ENCODE data around the gene DDX47.
"Not testable (repeated sequence)": the region's sequence is repeated elsewhere in the genome, so short reads cannot be mapped to it uniquely, and the experiment has no call there.

Gene DDX47

DNA sequence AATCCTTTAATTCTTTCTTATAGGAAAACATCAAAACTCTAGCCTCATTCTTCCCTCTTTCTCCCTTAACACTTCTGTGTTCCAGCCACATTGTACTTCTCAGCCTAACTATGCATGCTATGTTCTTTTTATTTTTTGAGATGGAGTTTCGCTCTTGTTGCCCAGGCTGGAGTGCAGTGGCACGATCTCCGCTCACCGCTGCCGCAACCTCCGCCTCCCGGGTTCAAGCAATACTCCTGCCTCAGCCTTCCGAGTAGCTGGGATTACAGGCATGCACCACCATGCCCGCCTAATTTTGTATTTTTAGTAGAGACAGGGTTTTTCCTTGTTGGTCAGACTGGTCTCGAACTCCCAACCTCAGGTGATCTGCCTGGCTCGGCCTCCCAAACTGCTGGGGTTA, 7.2 kb downstream of the DDX47 start:
- DNase-seq, result not testable (repeated sequence)

DNA sequence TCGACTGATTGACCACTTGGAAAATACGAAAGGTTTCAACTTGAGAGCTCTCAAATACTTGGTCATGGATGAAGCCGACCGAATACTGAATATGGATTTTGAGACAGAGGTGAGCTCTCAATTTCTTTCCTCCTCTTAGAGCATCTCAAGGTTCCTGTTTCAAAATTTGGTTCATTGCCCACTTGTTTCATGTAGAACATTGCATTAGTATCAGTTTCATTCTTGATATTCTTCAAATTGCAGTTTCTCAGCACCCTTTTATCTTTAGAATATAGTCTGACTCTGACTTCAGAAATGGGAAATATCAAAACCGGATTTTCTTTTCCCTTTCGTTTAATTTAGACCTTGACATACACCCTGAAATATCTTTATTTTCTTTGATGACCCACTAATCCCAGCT, 8.8 kb downstream of the DDX47 start:
- DNase-seq, result no peak

DNA sequence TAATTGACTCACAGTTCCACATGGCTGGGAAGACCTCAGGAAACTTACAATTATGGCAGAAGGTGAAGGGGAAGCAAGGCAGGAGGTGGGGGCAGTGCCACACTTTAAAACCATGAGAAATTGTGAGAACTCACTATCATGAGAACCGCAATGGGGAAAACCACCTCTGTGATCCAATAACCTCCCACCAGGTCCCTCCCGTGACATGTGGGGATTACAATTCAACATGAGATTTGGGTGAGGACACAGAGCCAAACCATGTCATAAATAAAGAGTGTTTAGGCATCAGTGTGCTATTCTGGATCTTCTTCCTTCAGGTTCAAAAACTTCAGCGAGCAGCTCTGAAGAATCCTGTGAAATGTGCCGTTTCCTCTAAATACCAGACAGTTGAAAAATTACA, 9.7 kb downstream of the DDX47 start:
- no peak for DNase-seq

DNA sequence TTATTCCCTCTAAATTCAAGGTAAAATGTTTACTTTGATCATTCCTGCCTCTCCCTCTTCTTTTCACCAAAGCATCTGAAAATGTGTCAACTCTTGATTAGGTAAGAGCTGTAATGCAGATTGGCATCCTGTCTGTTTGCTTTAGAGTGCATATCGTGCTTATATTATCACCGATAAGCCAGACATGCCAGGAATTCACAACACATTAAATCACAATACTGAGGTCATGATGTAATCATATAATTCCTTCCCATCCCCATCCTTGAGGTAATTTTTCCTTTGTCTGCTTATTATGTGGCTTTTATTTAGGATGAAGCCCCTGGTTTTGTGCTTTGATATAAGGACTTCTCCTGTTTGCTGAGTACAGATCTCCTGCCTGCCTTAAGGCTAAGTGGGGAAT, 10.2 kb downstream of the DDX47 start:
- DNase-seq, result no peak

DNA sequence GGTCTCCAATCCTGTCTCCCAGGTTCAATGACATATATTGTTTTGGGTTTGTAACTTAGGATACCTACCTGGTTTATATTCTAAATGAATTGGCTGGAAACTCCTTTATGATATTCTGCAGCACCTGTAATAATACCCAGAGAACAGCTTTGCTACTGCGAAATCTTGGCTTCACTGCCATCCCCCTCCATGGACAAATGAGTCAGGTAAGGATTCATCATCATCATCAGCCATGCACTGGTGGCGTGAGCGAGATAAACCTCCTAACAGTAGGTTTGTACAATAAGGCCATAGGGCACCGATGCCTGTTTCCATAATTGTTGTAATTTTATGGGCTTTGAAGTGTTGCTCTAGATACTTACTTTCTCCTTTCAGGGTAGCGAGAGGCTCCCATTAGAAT, 10.7 kb downstream of the DDX47 start:
- DNase-seq, result no peak

DNA sequence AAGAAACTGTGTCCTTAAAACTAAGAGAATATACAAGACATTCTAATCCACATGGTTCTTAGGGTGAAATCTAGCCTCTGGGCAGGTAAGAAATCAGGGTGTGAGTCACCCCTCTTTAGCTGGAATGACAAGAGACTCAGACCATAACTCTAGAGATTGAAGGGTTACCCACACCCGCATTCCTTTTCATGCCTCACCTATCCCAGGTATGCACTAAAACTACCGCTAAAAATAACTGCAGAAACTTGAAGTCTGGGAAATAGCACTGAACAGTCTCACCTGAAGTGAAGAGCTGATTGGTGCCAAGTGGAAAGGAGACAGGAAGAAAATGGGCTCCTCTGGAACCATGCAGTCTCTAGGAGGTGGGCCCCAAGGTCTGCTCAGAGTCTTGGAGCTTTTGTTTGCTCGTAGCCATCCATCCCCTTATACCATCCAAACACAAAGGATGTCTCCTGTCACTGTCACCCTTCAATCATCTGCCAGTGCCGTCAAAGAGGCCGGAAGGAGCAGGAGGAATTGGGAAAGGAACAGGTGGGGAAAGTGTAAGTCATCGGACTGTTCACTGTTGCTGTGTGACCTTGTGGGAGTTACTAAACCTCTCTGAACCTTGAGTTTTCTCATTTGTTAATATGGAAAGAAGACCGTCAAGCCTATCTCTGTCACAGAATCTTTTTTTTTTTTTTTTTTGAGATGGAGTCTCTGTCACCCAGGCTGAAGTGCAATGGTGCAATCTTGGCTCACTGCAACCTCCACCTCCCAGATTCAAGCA, 22.4 kb downstream of the DDX47 start:
- DNase-seq, result no peak

DNA sequence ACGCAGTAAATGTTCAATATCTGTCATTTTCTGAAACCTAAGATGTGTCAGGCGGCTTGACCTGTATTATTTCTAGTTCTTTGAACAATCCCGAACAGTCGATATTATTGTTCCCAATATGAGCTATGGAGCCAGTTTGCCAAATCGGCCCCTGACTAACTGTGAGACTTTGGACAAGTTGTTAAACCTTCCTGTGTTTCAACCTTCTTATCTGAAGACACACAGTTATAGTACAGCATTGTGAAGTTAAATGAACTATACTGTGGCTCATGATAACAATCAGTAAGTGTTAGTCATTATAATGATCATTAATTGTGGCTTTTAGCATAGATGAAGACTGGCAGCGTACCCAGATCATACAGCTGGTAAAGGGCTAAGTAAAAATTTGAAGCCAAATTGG, 23.4 kb downstream of the DDX47 start:
- no peak for DNase-seq

DNA sequence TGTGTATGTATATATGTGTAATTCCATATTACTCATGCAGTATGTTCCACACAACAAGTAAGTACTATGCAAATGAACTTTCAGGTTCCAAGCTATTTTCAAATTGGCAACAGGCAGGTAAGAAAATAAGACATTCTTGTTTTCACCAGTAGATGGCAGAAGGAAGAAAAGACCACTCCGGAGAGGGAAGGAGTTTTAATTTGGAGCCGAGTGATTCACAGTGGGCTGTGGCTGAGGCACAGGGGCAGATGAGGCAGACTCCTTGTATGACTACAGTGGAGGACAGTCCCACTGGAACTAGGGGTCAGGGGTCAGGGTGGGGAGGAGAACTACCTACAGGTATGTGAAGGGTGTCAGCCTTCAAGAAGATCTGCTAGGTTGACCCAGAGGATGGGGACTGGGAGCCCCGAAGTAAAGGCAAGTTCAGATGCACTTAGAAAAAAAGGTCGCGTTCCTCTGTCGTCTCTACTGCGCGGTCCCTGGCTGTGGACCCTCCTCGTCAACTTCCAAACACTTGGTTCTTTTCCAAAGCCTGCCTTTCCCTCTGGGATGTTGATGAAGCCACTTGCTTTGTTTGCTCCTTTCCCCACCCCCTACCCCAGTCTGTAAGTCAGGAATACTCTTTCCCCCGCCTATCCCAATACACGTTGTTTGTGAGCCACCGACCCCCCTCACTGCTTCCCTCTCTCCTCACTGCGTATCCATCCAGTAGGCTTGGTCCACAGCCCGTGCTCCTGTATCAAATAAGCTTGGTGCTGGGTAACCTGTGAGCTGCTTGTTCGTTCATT, 24.1 kb downstream of the DDX47 start:
- DNase-seq, result peak in 9 of 56 donors; percentile 1 to 33 (median 4)

DNA sequence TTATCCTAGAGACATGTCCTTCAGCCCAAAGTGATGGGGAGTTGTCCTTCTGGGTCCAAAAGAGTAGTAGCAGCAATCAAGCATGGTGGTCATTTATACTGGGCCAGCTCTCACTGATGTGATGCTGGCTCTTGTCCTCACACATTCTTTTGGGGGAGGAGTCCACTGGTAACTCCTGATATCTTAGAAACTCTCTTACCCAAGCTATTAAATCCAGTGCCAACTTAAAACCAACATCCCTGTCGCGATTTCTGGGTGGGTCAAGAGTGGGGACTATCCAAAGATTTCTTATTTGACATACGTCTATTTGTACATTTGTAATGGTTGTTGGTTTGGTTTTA, 24.6 kb downstream of the DDX47 start:
- DNase-seq, result no peak

DNA sequence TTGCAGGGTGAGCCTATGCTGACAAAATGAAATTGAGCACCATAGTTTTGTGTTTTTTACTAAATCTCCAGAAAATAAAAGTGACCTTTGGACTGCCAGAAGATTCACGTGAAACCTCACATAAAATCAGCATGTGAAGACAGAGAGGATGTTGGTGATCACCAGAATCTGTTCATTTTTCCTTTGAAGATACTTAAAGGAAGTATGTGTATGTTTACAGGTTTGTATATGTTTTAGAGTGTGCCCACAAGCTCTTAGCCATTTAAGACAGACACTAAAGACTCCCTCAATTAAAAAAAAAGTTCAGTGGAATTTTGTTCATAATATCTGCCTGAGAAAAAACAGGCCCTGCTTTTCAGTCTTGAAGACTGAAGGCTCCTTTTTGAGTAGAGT, 25.9 kb downstream of the DDX47 start:
- no peak for DNase-seq

DNA sequence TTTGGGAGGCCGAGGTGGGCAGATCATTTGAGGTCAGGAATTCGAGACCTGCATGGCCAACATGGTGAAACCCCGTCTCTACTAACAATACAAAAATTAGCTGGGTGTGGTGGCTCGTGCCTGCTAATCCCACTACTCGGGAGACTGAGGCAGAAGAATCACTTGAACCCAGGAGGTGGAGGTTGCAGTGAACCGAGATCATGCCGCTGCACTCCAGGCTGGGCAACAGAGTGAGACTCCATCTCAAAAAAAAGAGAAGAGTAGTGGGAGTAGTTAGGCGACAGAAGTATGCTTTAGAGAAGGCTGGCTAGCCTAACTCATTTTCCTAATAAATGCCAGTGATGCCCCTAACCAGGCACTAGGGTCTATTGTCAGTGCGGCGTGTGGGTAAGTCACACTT, 26.3 kb downstream of the DDX47 start:
- DNase-seq, result not testable (repeated sequence)

DNA sequence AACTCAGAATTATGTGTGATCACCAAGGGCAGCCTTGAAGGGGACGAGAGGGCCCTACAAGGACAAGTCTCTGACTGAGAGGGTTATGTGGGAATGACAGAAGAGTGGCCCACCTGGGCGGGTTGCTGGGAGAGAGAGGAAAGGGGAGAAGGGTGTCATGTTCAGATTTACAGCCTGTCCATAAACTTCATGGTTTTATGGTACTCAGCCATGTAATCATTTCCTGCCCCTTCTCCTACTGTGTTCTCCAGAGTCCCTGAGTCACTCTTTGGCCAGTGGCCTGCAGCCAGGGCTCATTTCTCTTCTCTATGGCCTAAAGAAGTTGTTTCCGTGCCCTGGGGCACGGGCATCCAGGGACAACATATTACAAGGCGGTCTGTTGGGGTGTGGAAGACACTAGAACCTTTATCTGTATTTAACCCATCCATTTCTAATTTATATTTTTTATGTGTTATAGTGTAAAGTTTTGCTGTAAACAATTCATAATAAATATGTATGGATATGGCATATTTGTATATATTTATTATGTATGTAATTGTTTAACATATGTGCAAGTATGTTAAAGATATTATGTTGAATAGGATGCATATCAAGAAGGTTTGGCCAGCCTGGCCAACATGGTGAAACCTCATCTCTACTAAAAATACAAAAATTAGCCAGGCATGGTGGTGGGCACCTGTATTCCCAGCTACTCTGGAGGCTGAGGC, 26.9 kb downstream of the DDX47 start:
- no peak for DNase-seq

DNA sequence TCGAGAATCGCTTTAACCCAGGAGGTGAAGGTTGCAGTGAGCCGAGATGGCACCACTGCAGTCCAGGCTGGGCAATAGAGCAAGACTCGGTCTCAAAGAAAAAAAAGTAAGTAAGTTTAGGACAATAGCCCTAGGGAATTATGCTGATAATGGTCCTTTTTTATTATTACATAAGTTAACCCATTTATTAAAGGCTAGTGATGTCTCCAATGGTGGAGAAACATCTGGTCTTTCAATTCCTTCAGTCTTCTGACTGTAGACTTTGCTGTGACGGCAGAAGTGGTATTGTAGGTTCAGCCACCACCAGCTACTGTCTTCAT, 27.4 kb downstream of the DDX47 start:
- DNase-seq, result no peak

DNA sequence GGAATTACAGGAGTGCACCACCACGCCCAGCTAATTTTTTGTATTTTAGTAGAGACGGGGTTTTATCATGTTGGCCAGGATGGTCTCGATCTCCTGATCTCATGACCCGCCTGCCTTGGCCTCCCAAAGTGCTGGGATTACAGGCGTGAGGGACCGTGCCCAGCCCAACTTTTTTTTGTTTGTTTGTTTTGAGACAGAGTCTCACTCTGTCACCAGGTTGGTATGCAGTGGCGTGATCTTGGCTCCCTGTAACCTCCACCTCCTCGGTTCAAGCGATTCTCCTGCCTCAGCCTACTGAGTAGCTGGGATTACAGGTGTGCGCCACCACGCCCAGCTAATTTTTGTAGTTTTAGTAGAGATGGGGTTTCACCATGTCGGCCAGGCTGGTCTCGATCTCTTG, 28.3 kb downstream of the DDX47 start:
- not testable (repeated sequence) for DNase-seq

DNA sequence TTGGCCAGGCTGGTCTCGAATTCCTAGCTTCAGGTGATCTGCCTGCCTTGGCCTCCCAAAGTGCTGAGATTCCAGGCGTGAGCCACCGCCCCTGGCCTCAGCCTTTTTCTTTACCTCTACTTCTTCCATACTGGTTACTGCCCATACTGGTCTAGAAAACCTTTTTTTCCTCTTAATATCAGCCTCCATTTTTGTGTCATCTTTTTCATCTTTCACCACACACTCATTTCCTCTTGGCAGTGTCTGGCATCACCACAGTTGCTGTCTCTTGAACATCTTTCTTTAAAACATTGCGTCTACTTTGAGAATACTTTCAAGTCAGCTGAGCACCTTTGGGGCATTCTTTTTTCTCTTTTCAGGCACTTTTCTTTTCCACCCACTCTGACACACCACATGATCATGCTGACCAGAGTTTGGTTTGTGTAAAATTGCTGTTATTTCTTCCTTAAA, 32.7 kb downstream of the DDX47 start:
- DNase-seq, result no peak

DNA sequence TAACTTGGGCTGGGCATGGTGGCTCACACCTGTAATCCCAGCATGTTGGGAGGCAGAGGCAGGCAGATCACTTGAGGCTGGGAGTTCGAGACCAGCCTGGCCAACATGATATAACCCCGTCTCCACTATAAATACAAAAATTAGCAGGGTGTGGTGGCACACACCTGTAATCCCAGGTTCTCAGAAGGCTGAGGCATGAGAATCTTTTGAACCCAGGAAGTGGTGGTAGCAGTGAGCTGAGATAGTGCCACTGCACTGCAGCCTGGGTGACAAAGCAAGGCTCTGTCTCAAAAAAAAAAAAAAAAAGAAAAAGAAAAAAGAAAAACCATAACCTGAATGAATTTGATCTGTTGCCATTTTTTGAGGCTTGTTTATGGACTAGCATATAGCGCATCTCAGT, 33.6 kb downstream of the DDX47 start:
- DNase-seq, result not testable (repeated sequence)

DNA sequence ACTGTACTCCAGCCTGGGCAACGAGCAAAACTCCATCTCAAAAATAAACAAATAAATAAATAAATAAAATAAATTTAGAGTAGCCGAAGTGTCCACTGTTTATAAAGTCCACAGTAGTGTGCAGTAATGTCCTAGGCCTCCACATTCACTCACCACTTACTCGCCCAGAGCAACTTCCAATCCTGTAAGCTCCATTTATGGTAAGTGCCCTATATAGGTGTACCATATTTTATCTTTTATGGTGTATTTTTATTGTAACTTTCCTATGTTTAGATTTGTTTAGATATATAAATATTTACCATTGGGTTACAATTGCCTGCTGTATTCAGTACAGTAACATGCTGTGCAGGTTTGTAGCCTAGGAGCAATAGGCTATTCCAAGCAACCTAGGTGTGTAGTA, 40.3 kb downstream of the DDX47 start:
- no peak for DNase-seq

DNA sequence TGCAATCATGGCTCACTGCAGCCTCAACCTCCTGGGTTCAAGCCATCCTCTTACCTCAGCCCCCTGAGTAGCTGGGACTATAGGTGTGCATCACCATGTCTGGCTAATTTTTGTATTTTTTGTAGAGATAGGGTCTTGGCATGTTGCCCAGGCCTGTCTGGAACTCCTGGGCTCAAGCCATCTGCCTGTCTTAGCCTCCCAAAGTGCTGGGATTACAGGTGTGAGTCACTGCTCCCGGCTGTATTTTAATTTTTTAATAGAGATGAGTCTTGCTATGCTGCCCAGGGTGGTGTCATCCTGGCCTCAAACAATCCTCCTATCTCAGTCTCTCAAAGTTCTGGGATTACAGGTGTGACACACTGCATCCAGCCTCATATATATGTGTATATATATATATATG, 46.5 kb downstream of the DDX47 start:
- DNase-seq, result no peak

DNA sequence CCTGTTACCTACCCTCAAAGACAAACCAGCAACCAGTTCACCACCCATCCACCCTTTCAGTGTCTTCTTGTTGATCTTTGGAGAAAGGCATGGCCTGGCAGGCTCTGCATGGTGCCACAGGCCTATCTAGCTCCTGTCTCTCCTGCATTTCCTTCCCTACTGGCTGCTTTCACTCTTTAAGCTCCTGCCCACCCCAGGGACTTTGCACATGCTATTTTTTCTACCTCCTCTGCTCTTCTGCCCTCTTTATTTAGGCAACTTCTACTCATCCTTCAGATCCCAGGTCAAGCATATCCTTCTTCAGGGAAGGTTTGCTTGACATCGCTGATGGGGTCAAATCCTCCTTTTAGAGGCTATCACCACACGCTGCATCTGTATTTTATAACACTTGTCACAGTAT, 51.1 kb downstream of the DDX47 start:
- DNase-seq, result no peak

DNA sequence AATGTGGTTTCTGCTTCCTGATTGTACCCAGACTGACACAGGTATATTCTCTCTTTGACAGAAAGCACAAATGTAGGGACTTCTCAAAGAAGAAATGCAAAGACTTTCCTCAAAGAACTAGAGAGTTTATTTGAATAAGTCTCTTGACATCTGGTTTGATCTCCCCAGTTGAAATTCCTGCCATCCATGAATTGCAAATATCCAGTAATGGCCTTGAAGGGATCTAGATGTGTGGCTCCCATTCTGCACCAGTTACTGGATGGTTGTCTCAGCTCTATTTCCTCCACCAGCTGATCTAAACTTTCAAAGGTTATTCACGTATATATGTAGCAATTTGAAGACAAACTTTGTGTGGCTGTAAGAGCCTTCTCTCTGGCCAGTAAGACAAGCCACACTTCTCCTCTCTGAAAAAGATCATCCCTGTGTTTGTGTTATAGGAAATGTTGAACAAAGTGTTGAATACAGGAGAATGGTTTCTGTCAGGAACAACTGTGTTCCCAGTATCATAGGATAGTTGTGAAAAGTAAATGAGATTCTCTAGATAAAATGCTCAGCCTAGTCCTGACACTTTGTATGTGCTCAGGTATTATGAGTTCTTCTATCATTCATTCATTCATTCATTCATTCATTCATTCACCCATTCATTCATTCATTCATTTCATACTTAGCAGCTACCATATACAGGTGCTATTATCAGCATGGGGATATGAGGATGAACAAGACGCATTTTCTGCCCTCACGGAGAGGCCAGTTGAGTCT, 55.5 kb downstream of the DDX47 start:
- no peak for DNase-seq

DNA sequence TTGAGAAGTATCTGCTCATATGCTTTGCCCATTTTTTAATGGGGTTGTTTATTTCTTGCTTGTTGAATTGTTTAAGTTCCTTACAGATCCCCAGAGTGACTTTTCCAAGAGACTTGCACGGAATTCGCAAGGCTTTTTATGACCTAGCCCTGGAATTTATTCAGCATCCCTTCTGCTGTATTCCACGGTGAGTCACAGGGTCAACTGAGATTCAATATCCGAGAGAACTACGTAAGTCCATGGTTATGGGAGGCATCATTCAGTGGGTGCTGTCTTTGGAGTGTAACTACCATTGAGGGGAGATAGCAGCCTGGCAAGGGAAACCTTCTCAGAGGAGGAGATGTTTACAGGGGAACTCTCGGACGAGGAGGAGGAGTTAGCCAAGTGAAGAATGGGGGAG, 57.3 kb downstream of the DDX47 start:
- DNase-seq, result no peak

DNA sequence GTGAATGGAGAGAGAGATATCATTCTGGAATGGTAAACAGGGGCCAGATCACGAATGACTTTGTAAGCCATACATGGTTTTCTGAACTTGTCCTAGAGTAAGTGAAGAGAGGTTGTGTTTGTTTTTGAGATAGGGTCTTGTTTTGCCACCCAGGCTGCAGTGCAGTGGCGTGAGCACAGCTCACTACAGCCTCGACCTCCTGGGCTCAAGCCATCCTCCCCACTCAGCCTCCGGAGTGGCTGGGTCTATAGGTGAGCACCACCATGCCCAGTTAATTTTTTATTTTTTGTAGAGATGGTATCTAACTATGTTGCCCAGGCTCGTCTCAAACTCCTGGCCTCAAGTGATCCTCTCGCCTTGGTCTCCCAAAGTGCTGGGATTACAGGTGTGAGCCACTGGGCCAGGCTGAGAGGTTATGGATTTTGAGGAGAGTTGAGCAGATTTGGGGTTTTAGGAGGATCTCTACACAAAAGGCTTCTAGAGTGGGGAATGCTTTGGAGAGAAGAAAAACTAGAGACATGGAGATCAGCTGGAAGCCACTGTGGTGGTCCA, 58.5 kb downstream of the DDX47 start:
- no peak for DNase-seq
